ENCODE data around the gene TRIM63.

Gene TRIM63

DNA sequence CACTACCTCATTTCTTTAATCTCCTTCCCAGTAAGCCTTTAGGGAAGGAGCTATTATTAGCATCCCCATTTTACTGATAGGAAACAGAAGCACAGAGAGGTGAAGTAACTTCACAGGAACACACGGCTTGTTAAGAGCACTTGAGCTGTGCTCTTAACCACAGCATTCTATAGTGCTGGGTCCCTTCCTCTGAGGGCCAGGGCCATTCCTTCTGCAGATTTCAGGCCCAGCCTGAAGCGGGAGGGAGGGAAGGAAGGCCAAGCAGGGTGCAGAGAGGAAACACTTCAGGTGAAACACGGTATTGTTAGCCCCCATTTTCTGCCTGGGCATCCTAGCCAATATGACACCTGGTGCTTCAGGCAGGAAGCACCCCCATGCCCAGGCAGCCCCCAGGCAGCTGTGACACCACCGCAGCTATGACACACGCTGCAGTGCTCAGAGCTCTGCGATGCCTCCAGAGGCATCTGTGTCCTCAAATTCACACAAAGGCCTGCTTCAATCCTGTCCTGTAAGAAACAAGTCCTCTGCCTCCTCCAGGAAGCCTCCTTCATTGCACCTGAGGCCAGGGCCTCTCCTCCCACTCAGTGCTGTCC, 50.4 kb downstream of the TRIM63 start:
- DNase-seq (ENCODE audit: low read depth): no peak

DNA sequence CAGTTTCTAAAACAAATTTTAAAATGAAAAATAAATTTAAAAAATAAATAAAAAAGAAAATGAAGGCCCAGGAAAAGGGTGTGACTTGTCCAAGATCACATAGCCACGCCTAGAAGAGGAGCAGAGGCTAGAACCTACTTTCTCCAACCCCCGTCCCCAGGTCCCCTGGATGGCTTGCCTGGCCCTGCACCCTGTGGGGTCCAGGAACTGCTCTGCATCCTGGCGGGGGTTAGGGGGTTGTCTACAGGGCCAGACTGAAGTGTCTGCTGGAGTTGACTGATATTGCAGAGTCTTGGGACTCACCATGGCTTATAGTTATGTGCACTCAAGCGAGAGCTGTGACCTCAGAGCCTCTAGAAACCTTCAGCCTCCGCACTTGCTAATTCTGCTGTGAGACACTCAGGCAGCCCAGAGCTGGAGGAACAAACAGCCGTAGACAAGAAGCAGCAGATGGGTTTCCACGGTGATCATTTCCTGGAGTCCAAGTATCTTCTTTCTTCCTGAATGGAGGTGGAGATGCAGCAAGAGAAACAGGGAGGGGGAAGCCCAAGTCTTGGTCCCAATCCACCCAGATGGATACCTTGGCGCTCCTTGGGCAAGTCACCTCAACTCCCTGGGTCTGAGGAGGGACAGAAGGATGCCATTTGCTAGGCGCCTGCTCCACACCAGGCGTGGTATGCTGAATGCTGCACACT, 51.0 kb downstream of the TRIM63 start:
- no peak for DNase-seq (ENCODE audit: low read depth)

DNA sequence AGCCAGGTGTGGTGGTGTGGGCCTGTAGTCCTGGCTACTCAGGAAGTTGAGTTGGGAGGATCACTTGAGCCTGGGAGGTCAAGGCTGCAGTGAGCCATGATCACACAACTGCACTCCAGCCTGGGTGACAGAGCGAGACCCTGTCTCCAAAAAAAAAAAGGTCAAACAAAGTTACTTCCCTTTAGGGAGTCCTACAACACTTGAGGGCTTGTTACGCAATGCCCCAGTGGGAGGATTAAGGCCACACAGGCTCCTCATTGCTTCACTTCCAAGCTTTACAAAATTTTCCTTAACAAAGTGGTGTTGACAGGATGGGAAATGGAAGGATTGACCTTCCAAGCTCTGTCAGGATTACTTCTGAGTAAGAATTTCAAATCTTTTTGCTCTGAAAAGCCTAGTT, 52.1 kb downstream of the TRIM63 start:
- DNase-seq (ENCODE audit: low read depth): no peak

DNA sequence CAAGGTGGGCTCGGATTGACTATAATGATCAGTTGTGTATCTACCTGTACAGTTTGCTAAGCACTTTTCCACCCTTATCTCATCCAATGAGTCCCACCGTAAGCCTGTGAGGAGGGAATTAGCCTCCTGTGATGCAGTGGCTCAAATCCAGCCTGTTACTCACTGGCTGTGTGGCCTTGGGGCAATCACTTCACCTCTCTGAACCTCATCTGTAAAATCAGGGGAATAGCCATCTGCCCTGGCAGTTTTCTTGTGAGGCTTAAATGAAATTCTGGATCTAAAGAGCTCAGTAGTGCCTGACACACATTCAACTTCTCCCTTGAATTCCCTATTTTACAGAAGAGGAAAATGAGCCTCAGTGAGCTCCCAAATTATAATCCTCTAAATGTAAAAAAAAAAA, 53.3 kb downstream of the TRIM63 start:
- DNase-seq (ENCODE audit: low read depth): no peak

DNA sequence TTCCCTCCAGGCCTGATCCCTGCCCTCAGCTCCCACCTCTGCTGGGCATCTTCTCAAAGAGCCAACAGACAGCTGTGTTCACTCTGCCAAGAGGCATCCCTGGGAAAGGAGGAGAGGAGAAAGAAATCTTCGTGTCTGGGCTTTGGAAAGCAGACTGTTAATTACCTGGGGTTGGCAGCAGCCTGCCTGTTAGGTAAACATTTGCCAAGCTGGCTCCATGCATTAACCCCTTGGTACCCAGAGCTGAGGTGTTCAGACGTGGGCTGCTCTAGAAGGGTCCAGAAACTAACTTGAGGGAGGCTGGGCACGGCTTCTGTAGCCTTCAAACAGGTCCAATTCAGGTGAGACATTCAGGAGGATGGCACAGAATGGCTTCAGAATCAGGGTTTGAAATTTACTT, 54.6 kb downstream of the TRIM63 start:
- no peak for DNase-seq (ENCODE audit: low read depth)

DNA sequence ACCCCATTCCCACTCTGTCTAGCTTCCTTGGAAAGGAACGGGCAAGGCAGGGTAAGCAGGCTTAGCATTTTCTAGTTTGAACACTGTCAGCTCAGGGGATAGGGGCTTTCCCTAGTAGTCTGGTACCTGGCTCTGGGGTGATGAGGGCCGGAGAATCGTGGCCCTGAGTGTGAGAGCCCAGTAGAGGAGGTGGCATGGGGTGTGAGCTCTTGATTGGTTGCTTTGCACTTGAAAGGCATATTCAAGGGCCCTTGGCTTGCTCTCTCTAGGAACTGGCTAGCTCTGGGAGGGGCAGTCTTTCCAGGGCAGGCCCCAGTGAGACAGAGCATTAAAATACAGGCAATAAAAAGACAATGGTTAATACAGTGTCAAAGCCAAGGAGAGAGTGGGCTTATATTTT, 56.6 kb downstream of the TRIM63 start:
- DNase-seq (ENCODE audit: low read depth): no peak

DNA sequence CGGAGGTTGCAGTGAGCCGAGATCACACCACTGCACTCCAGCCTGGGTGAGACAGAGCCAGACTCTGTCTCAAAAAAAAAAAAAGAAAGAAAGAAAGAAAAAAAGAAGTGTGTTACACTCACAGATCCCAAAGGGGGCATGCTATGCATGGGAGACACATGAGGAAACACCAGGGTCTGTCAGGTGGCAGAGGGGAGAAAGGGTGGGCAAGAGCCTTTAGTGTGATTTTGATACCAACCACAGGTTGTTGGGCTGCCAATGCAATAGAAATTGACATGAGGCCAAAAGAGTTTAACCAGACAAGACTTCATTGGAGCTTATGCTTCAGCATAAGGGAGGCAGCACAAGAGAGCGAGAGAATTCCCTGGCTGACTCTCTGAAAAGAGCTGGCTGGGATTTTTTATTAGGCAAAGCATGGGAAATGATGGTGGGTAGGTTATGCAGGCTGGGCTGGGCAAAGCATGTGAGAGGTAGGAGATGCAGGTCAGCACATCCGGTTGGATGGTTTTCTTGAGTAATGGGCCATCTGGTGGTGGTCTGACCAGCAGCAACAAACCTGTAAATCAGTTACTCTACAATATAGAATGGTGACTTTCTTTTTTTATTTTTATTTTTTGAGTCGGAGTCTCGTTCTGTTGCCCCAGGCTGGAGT, 57.5 kb downstream of the TRIM63 start:
- DNase-seq (ENCODE audit: low read depth): no peak

DNA sequence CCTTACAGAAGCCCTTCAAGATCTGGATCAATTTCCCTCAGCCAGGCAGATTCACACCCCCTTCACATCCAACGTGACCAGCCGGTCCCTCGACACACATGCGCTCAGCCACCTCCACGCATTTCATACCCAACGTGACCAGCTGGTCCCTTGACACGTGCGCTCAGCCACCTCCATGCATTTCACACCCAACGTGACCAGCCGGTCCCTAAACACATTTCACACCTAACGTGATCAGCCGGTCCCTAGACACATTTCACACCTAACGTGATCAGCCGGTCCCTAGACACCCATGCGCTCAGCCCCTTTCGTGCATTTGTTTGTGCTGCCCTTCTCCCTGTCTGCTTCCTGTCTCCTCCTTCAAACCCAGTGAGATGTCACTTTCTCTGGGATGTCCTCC, 60.7 kb downstream of the TRIM63 start:
- no peak for DNase-seq (ENCODE audit: low read depth)

DNA sequence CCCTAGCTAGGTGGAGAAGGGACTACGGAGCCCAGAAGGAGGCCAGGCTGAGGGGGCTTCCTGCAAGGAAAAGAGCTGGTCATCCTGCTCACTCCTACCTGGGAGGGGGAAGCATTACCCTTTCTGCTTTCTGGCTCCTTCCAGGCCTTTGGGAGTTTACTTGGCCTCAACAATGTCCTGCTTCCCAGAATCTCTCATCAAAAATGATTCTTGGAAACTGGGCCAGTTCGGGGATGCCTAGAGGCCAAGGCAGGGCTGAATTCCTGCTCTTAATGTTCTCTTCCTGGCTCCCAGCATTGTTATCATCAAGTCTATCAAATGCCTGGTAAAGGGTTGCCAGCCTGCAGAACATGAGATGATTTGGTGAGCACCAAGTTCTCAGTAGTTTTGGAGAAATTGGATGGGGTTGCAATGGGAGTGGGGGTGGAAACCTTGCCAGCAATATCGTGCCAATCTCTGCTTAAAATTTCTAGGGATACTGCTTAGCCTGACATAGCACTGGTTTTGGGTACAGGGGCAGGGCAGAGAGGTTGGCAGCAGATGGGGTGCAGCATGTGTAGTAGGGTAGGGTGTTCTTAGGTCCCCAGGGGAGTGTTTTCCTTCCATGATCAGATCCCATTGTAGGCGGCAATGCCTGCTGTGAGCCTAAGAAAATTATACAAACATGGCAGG, 61.9 kb downstream of the TRIM63 start:
- no peak for DNase-seq (ENCODE audit: low read depth)

DNA sequence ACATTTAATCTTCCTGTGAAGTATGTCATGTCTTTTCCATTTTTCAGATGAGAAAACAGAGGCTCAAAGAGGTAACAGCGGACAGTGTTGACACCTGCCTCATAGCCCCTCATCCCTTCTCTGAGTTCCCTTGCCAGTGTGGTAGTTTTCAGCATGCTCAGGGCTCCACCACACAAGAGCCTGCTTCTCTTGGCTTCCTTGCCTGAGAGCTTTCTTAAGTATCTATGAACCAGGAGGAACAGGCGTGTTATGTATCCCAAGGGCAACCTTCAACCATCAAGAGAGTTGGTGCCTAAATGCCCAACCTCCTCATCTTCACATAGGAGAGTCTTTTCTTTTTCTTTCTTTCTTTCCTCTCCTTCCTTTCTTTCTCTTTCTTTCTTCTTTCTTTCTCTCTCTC, 63.7 kb downstream of the TRIM63 start:
- DNase-seq (ENCODE audit: low read depth): no peak

DNA sequence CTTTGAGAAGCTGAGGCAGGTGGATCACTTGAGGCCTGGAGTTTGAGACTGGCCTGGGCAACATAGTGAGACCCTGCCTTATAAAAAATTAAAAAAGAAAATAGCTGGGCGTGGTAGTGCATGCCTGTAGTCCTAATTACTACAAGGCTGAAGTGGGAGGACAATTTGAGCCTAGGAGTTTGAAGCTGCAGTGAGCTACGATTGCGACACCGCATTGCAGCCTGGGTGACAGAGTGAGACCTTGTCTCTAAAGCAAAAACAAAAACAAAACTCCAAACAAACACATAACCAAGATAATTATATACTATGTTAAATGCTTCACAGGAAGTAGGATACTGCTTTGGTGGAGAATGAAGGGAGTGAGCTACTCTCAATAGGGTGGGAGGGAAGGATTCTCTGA, 64.2 kb downstream of the TRIM63 start:
- no peak for DNase-seq (ENCODE audit: low read depth)
